Aorta (tissue), 5 donors: Measurements from ENCODE around the gene TEKT2. TPM values are rescaled to one million over a fixed set of nuclear protein-coding genes. Genes with fewer than 3 reads are reported as not detected.
A peak's percentile ranks its signal among the peaks of the same experiment; 100 is the strongest.

Experiments used
- ATAC-seq: fragments of 200-7000 bp; cut with Tn5 transposase; one replicate; pipeline ENCODE4 v1.9.1; 2022; ENCODE audit warnings: moderate library complexity; ENCODE audit not compliant: low FRiP score
- DNase-seq, 2 donors: peaks; one replicate each; pipeline ENCODE4 v3.0.0-alpha.2; 2020
- H3K27ac ChIP-seq, 2 donors: one replicate each; pipeline ENCODE4 v1.5.1; 2013; ENCODE audit warnings: low read length in 2 of 2, mild to moderate bottlenecking in 2 of 2, moderate library complexity in 2 of 2, control low read depth in 1 of 2, inconsistent platforms in 1 of 2, low read depth in 1 of 2
- H3K27me3 ChIP-seq, 2 donors: one replicate each; pipeline ENCODE4 v1.6.1; 2013; ENCODE audit warnings: control low read depth in 1 of 2, low read length in 1 of 2, mild to moderate bottlenecking in 1 of 2, moderate library complexity in 1 of 2; ENCODE audit not compliant: insufficient read depth in 2 of 2, control insufficient read depth in 1 of 2
- H3K36me3 ChIP-seq, 2 donors: one replicate each; pipeline ENCODE4 v1.6.1; 2013; ENCODE audit warnings: control low read depth in 1 of 2, low read length in 1 of 2, mild to moderate bottlenecking in 1 of 2; ENCODE audit not compliant: insufficient read depth in 2 of 2, control insufficient read depth in 1 of 2
- H3K4me1 ChIP-seq, 2 donors: one replicate each; pipeline ENCODE4 v1.6.1; 2013; ENCODE audit warnings: low read length in 2 of 2, control low read depth in 1 of 2, mild to moderate bottlenecking in 1 of 2, moderate library complexity in 1 of 2; ENCODE audit not compliant: insufficient read depth in 2 of 2, control insufficient read depth in 1 of 2
- H3K4me3 ChIP-seq, 2 donors: one replicate each; pipeline ENCODE4 v1.5.1; 2013; ENCODE audit warnings: low read length in 2 of 2, control low read depth in 1 of 2, mild to moderate bottlenecking in 1 of 2
- H3K9me3 ChIP-seq: one replicate; pipeline ENCODE4 v1.6.1; 2013; ENCODE audit warnings: mild to moderate bottlenecking, low read length; ENCODE audit not compliant: control insufficient read depth
- WGBS, 2 donors: extraction: QIAGEN DNeasy Blood & Tissue Kit; methylation state at CpG; one replicate each; pipeline ENCODE4 v1.1.7; 2013; 5-methylcytosine and 5-hydroxymethylcytosine counted together
- intact Hi-C, 2 donors: fragments of 100-400 bp; cut with DNase I; formaldehyde crosslinking; loops; one replicate each; pipeline versions ENCODE4 v1.14.2 to v1.15.0; 2022
- polyA plus RNA-seq, 2 donors: library from polyadenylated mRNA; stranded (reverse); fragments of 200-250 nt; gene quantifications; one replicate each; pipeline ENCODE4 v1.2.3, GENCODE V29; 2013
- total RNA-seq, 2 donors: library from RNA; stranded (reverse); fragmentation: NEBNext Ultra II Directional; extraction: Animal tissue kit (Norgen Biotek cat#: 25700); gene quantifications; one replicate each; pipeline ENCODE4 v1.2.1, GENCODE V29; 2021
- donor health status: healthy with polysubstance abuse.
- donor health status: Bipolar disorder and iron deficiency.
- donor health status: DM: no; HTN: no; CAD: no.
- donor health status: DM: no; HTN: no; CAD: no.
- donor health status: DM: yes; HTN: yes; CAD: no.

TEKT2 gene
- total and polyA plus RNA-seq, 4 donors = 0.82 TPM; not detected in 3

DNA sequence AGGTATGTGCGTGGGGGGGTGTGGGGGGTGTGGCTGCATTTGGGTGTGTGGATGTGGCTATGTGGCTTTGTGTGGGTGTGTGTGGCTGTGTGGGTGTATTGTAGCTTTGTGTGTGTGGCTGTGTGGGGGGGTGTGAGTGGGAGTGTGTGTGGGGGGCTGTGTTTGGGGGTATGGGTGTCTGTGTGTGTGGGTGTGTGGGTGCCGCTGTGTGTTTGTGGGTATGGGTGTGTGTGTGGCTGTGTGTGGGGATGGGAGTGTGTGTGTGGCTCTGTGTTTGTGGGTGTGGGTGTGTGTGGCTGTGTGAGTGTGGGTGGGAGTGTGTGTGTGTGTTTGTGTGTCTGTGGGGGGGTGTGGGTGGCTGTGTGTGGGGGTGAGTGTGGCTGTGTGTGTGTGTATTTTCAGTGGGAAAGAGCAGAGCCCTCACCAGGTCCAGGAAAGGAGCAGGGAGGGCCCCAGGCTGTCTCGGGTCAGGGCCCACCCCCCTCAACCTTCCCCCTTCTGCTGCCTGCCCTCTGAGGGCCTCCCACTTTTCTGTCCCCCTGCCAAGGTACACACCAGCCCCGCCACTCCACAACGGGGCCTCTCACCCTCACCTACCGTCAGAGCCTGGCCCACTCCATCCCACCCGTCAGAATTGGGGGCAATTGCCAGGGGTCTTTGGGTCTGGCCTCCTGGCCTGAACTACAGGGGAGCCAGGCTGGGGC, 43.1 kb downstream of the TEKT2 start:
- Histone ChIP-seq H3K4me1 (no peaks in the 10 kb centered on the region), H3K27ac (no peak overlapping the region), H3K27me3 (no peaks in the 10 kb centered on the region), H3K4me3 (no peak overlapping the region), H3K9me3 (no peaks in the 10 kb centered on the region), H3K36me3 (no peaks in the 10 kb centered on the region)
- DNase-seq (no peak), ATAC-seq (no peak)
- intact Hi-C loops = loop anchor here in 1 of 2 donors (2.0 kb wide), 1 partner anchor 20 kb away; no protein-coding TSS in a partner anchor
- 43 to 52% methylated on average over 7 of the region's 7 CpGs for WGBS, 2 donors

DNA sequence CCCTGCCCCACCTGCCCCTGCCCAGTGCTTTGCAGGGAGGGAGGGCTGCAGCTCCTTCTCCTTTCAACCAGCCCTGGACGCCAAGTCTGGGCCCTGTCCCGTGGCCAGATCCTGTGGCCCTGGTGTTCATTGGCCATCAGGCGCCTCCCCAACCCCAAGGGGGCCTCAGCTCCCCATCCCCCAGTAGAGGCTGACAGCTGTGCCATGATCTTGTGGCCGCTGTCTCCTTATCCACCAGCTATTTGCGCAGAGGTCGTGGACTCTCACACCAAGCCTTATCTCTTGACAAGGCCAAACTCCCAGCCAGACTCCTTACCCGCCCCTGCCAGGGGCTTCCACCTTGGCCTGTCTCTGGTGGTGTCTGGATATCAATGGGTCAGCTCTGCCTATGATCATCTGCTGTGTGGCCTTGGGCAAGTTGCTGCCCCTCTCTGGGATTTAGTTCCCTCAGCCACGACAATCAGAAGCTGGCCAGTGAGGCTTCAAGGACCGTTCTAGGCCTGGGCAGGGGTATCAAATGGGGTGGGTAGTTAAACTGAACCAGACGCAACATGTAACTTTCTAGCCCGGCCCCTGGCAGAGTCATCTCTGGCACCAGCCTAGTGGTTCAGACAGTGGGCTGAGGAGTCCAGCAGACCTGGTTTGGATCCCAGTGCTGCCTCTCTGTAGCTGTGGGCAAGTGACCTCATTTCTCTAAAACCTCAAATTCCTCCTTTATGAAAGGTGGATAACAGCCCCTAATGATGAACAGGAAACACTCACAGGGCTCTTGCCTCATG, 44.4 kb downstream of the TEKT2 start:
- H3K4me3 ChIP-seq = no peak overlapping the region
- intact Hi-C loops = no loop called here
- ATAC-seq (no peak), DNase-seq (no peak)
- H3K27me3 ChIP-seq = no peaks in the 10 kb centered on the region
- H3K4me1 ChIP-seq = no peaks in the 10 kb centered on the region
- H3K27ac ChIP-seq = no peak overlapping the region
- H3K36me3 ChIP-seq = no peaks in the 10 kb centered on the region
- WGBS, 2 donors = 91 to 95% methylated on average over 11 of the region's 11 CpGs
- H3K9me3 ChIP-seq = no peaks in the 10 kb centered on the region

DNA sequence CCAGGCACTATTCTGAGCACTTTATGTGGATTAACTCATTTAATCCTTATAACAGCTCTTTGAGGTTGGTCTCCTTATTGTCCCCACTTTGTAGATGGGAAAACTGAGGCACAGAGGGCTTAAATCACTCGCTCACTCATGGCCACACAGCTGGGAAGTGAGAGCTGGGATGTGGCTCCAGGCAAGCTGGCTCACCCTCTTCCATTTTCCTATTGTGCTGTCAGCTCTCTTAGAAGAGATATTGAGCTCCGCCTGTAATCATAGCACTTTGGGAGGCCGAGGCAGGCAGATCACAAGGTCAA, 45.0 kb downstream of the TEKT2 start:
- Histone ChIP-seq H3K4me3 (no peak overlapping the region), H3K27me3 (no peaks in the 10 kb centered on the region), H3K27ac (no peak overlapping the region), H3K4me1 (no peaks in the 10 kb centered on the region), H3K36me3 (no peaks in the 10 kb centered on the region), H3K9me3 (no peaks in the 10 kb centered on the region)
- ATAC-seq (no peak), DNase-seq (no peak)
- WGBS, 2 donors = 97 to 98% methylated on average over 3 of the region's 3 CpGs
- intact Hi-C loops = no loop called here

DNA sequence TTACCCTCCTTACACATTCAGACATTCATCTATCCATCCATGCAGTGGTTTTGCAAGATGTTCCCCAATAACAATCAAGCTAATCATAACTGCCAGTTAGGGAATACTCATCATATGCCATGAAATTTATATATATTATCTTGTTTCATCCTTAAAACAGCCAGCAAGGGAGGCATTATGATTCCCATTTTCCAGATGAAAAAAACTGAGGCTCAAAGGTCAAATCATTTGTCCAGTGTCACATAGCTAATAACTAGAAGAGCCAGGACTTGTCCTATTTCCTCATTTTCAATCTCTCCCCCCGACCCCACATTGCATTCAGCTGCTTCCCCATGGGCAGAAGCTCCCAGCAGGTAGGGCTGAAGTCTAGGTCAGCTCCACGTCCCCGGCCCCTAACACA, 48.1 kb downstream of the TEKT2 start:
- no peaks in the 10 kb centered on the region for H3K27me3 ChIP-seq
- no peaks in the 10 kb centered on the region for H3K9me3 ChIP-seq
- DNase-seq = no peak
- 84 to 89% methylated on average over 3 of the region's 3 CpGs for WGBS, 2 donors
- H3K4me1 ChIP-seq = peaks cover 0 to 1% of the 10 kb centered on the region in 2 donors
- no peak overlapping the region for H3K27ac ChIP-seq
- intact Hi-C loops = no loop called here
- H3K4me3 ChIP-seq = no peak overlapping the region
- no peaks in the 10 kb centered on the region for H3K36me3 ChIP-seq
- ATAC-seq = no peak

DNA sequence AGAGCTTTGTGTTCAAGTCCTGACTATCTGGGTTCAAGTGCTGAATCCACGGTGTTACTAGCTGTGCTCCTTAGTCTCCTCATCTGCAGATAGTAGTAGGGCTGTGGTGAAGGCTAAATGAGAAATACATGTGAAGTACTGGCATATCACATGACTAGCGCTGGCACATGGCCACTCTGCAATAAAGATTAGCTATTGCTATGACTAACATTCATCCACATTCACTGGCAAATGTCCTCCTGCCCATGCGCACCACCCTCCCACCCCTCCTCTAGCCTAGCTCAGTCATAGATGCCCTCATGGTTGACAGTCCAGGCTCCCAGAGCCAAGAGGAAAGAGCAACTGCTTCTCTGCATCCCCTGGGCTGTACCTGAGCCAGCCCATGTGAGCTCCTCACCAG, 49.6 kb downstream of the TEKT2 start:
- Histone ChIP-seq H3K27ac (no peak overlapping the region), H3K27me3 (no peaks in the 10 kb centered on the region), H3K4me3 (no peak overlapping the region), H3K36me3 (peaks cover 0 to 2% of the 10 kb centered on the region in 2 donors), H3K4me1 (peaks cover 0 to 1% of the 10 kb centered on the region in 2 donors), H3K9me3 (no peaks in the 10 kb centered on the region)
- 65 to 71% methylated on average over 3 of the region's 3 CpGs for WGBS, 2 donors
- ATAC-seq (peak; percentile 45), DNase-seq (peak; percentile 86 to 94)
- intact Hi-C loops = no loop called here

DNA sequence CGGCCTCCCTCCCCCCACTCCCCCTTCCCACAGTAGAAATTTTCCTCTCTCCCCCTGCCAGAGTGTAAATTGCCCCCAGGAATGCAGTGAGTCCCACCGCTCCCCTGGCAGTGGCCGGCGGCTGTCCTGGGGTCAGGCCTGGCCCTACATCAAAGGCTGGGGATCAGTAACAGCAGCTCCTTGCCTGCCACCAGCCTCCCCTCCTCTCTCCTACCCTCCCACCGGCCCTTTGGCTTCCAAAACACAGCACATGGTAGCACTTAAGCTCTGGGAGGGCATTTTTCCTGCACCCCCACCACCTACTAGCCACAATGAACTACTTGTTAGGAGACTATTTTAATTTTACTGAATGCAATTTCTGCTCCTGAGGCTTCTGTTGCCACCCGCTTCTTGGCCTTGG, 50.1 kb downstream of the TEKT2 start:
- peak overlapping the region in 1 of 2 donors; percentile 3 for H3K27ac ChIP-seq
- WGBS, 2 donors = 76 to 77% methylated on average over 6 of the region's 6 CpGs
- ATAC-seq (no peak), DNase-seq (no peak)
- H3K27me3 ChIP-seq = no peaks in the 10 kb centered on the region
- peaks cover 0 to 1% of the 10 kb centered on the region in 2 donors for H3K4me1 ChIP-seq
- H3K4me3 ChIP-seq = no peak overlapping the region
- peaks cover 0 to 2% of the 10 kb centered on the region in 2 donors for H3K36me3 ChIP-seq
- no peaks in the 10 kb centered on the region for H3K9me3 ChIP-seq
- intact Hi-C loops = loop anchor here (1.0 to 2.0 kb wide), 2 partner anchors 35 kb away; no protein-coding TSS in a partner anchor

DNA sequence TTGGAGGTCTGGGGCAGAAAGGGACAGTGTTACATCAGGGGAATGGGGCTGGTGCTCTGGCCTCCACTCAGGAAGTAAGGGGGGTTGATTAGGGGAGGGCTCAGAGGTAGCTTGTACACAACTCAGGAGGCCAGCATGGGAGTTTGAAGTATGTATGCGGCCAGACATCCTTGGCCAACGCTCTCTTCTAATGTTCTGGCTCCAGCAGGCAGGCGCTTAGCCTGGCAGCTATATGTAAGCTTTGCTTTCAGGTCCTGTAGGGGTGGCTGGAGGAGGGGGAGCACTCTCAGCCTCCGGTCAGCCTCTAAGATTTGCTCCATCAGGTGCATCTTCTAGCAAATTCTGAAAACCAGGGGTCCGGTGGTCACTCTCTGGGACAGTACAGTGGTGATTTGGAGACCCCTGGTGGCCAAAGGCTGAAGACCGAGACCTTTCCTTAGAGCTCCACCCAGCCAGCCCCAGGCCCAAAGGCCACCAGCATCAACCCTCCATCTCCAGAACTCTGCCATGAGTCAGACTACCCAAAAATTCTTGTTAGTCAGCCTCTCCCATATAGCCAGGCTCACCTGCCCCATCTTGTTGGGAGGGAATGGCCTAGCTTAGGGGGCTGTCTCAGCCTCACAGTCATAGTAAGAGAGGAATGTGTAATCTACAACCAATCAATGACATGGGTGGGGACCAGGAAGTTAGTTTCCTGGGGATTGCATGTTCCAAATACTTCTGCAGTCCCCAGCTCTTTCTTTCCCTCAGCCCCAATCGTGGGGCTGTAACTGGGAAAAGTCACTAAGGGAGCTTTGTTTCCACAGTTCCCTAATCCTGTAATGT, 50.8 kb downstream of the TEKT2 start:
- 50 to 57% methylated on average over 7 of the region's 7 CpGs for WGBS, 2 donors
- ATAC-seq = peak; percentile 84
- no peaks in the 10 kb centered on the region for H3K27me3 ChIP-seq
- H3K36me3 ChIP-seq = peaks cover 0 to 2% of the 10 kb centered on the region in 2 donors
- H3K4me1 ChIP-seq = peaks cover 0 to 1% of the 10 kb centered on the region in 2 donors
- no peak overlapping the region for H3K4me3 ChIP-seq
- H3K9me3 ChIP-seq = no peaks in the 10 kb centered on the region
- peak overlapping the region; percentile 84 to 99 for H3K27ac ChIP-seq
- intact Hi-C loops = loop anchor here (1.0 to 2.0 kb wide), 2 partner anchors 35 to 36 kb away; no protein-coding TSS in a partner anchor
- DNase-seq = peak; percentile 72 to 85

DNA sequence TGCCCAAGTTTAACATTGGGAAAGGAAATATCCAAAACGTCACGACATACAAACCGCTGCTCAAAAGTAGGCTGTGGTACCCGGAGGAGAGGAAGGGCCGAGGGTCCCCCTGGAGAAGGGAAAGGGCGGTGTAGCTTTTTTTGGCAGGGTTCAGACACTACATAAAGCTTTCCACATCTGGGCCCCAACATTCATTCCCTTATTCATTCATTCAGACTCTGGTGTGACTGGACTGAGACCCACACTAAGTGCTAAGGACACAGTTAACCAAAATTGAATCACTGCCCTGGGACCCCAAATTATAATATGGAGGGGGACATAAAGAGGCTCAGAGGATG, 51.4 kb downstream of the TEKT2 start:
- intact Hi-C loops = loop anchor here in 1 of 2 donors (2.0 kb wide), 1 partner anchor 36 kb away; no protein-coding TSS in a partner anchor
- peak overlapping the region; percentile 84 to 99 for H3K27ac ChIP-seq
- no peaks in the 10 kb centered on the region for H3K9me3 ChIP-seq
- DNase-seq = no peak
- peaks cover 0 to 1% of the 10 kb centered on the region in 2 donors for H3K4me1 ChIP-seq
- WGBS, 2 donors = 49 to 52% methylated on average over 6 of the region's 6 CpGs
- no peak for ATAC-seq
- no peak overlapping the region for H3K4me3 ChIP-seq
- H3K27me3 ChIP-seq = no peaks in the 10 kb centered on the region
- H3K36me3 ChIP-seq = peaks cover 0 to 6% of the 10 kb centered on the region in 2 donors
